OCI-LY3 (cell line): Measurements from ENCODE around the gene RRP12.

Experiments
- H2AFZ ChIP-seq: fragments of 200-600, 300-600 bp; shearing (Covaris generic); 2 replicates; pipeline ENCODE4 v1.6.0; 2014; ENCODE audit warnings: antibody characterized with exemption, low read depth, low read length
- H3K27ac ChIP-seq: fragments of 200-600, 300-600 bp; sonication (generic); 2 replicates; pipeline ENCODE4 v1.5.1; 2014; ENCODE audit warnings: mild to moderate bottlenecking, low read length, moderate library complexity, mixed read lengths
- H3K27me3 ChIP-seq: fragments of 200-600, 300-600 bp; sonication (generic); 2 replicates; pipeline ENCODE4 v1.6.1; 2014; ENCODE audit warnings: low read depth, low read length, mixed read lengths
- H3K36me3 ChIP-seq: fragments of 200-600, 300-600 bp; sonication (generic); replicated peaks from 2 replicates; pipeline ENCODE3; 2014; ENCODE audit warnings: low read depth, low read length, mixed read lengths
- H3K4me1 ChIP-seq: fragments of 300-600, 200-600 bp; sonication (generic); 2 replicates; pipeline ENCODE4 v1.6.1; 2014; ENCODE audit warnings: low read length, mixed read lengths
- H3K4me2 ChIP-seq: fragments of 200-600, 300-600 bp; sonication (generic); 2 replicates; pipeline ENCODE4 v1.6.1; 2014; ENCODE audit warnings: low read length, mixed read lengths
- H3K4me3 ChIP-seq: fragments of 300-600, 200-600 bp; sonication (generic); 2 replicates; pipeline ENCODE4 v1.5.1; 2014; ENCODE audit warnings: antibody characterized with exemption, mild to moderate bottlenecking, low read length, moderate library complexity
- H3K79me2 ChIP-seq: fragments of 300-600, 200-600 bp; shearing (Covaris generic); 2 replicates; pipeline ENCODE4 v1.6.1; 2014; ENCODE audit warnings: mild to moderate bottlenecking, low read length, mixed read lengths
- H3K9ac ChIP-seq: fragments of 300-600, 200-600 bp; shearing (Covaris generic); 2 replicates; pipeline ENCODE4 v1.6.0; 2014; ENCODE audit warnings: mild to moderate bottlenecking, low read length, moderate library complexity
- H3K9me3 ChIP-seq: fragments of 200-600, 300-600 bp; shearing (Covaris generic); 2 replicates; pipeline ENCODE4 v1.6.1; 2014; ENCODE audit warnings: low read length, mixed read lengths; ENCODE audit not compliant: insufficient read depth
- H4K20me1 ChIP-seq: fragments of 200-600, 300-600 bp; sonication (generic); 2 replicates; pipeline ENCODE4 v1.6.1; 2016; ENCODE audit warnings: low read length, mixed read lengths; ENCODE audit not compliant: insufficient read depth
- CTCF ChIP-seq: fragments of 200-600, 300-600 bp; sonication (generic); IDR thresholded peaks from 2 replicates; pipeline ENCODE4 v1.5.1; 2014; ENCODE audit warnings: antibody characterized with exemption, low read length, low read depth
- EZH2phosphoT487 ChIP-seq: fragments of 200-600 bp; shearing (Covaris generic); IDR thresholded peaks from 2 replicates; pipeline ENCODE4 v1.6.1; 2018; ENCODE audit warnings: antibody characterized with exemption, mixed run types, low read depth

Gene RRP12

GRCh38 chr10:97327348-97328294, 73.5 kb downstream of the RRP12 start:
- Histone ChIP-seq H3K27me3 (no peaks in the 10 kb centered on the region), H3K4me2 (no peak overlapping the region), H3K27ac (no peak overlapping the region), H3K79me2 (peaks cover 2% of the 10 kb centered on the region; the same call in 1 of the 2 replicates), H3K9ac (no peak overlapping the region), H2AFZ (no peak overlapping the region), H3K9me3 (no peaks in the 10 kb centered on the region), H3K4me1 (no peaks in the 10 kb centered on the region), H4K20me1 (no peaks in the 10 kb centered on the region), H3K4me3 (no peak overlapping the region), H3K36me3 (no peaks in the 10 kb centered on the region)
- TF ChIP-seq CTCF (no peak), EZH2phosphoT487 (no peak)

GRCh38 chr10:97325754-97326153, 75.4 kb downstream of the RRP12 start:
- Histone ChIP-seq H3K4me3 (no peak overlapping the region), H3K27ac (no peak overlapping the region)

GRCh38 chr10:97323501-97323900, 77.6 kb downstream of the RRP12 start:
- Histone ChIP-seq H3K4me3 (no peak overlapping the region), H3K9ac (no peak overlapping the region), H3K4me2 (no peak overlapping the region), H3K79me2 (no peaks in the 10 kb centered on the region), H3K27me3 (no peaks in the 10 kb centered on the region), H3K36me3 (no peaks in the 10 kb centered on the region), H3K9me3 (no peaks in the 10 kb centered on the region), H2AFZ (no peak overlapping the region), H4K20me1 (no peaks in the 10 kb centered on the region), H3K27ac (no peak overlapping the region), H3K4me1 (no peaks in the 10 kb centered on the region)
- no peak for TF ChIP-seq EZH2phosphoT487
- TF ChIP-seq CTCF, result no peak

More at GRCh38 chr10:97325754-97326153, 75.4 kb downstream of the RRP12 start:
- H3K9ac ChIP-seq, result no peak overlapping the region
- no peaks in the 10 kb centered on the region for H4K20me1 ChIP-seq
- no peaks in the 10 kb centered on the region for H3K36me3 ChIP-seq
- no peaks in the 10 kb centered on the region for H3K4me1 ChIP-seq
- no peaks in the 10 kb centered on the region for H3K79me2 ChIP-seq
- no peaks in the 10 kb centered on the region for H3K27me3 ChIP-seq
- TF ChIP-seq CTCF (no peak), EZH2phosphoT487 (no peak)
- no peaks in the 10 kb centered on the region for H3K9me3 ChIP-seq
- H2AFZ ChIP-seq, result no peak overlapping the region
- no peak overlapping the region for H3K4me2 ChIP-seq

GRCh38 chr10:97321804-97322190, 79.3 kb downstream of the RRP12 start:
- Histone ChIP-seq H3K27me3 (no peaks in the 10 kb centered on the region), H2AFZ (no peak overlapping the region), H3K4me2 (no peak overlapping the region), H3K27ac (no peak overlapping the region), H3K4me3 (no peak overlapping the region), H3K36me3 (no peaks in the 10 kb centered on the region), H3K79me2 (no peaks in the 10 kb centered on the region), H3K9ac (no peak overlapping the region), H4K20me1 (no peaks in the 10 kb centered on the region), H3K9me3 (no peaks in the 10 kb centered on the region), H3K4me1 (no peaks in the 10 kb centered on the region)
- TF ChIP-seq CTCF (no peak), EZH2phosphoT487 (no peak)
